Measurements from ENCODE around the gene CXorf38.
"Not testable (repeated sequence)": the region's sequence is repeated elsewhere in the genome, so short reads cannot be mapped to it uniquely, and the experiment has no call there.

CXorf38 gene

DNA sequence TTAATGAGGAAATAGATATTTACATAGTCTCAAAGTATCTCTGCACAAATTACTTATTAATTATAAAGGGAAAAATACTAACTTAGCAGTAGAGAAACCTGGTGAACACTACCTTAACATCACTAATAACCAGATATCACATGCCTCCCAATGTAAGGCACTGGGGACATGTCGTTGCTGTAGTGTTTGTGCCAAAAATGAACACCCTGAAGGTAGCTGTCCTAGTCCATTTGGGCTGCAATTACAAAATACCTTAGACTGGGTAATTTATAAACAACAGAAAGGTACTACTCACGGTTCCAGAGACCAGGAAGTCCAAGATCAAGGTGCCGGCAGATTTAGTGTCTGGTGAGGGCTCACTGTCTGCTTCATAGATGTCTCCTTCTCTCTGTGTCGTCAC lies 34.9 kb downstream of the CXorf38 start:
- FAIRE-seq: no peak
- no peak for DNase-seq (ENCODE audit: insufficient read length, low spot score)
- TF ChIP-seq POLR2A (IDR thresholded peaks at IDR 0.05; ENCODE audit: low read depth, low read length): no peak

DNA sequence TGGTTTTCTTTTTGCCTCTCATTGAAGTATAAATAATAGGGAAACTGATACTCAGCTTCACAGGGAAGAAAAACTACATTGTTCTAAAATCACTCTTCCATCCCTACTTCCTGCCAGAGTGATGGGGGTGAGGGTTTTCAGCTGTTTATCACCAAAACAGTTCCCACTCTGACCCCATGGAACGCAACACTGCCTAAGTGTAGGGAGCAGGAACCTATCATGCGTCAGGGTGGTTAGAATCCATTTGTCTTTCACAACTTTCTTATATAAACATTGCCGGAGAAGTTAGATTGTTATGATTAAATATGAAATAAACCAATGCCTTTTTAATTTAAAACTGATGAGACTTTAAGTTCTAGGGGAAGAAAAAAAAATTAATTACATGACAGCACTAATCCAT lies 40.0 kb downstream of the CXorf38 start:
- no peak for TF ChIP-seq POLR2A (IDR thresholded peaks at IDR 0.05; ENCODE audit: low read depth, low read length)
- no peak for DNase-seq (ENCODE audit: insufficient read length, low spot score)
- no peak for FAIRE-seq

DNA sequence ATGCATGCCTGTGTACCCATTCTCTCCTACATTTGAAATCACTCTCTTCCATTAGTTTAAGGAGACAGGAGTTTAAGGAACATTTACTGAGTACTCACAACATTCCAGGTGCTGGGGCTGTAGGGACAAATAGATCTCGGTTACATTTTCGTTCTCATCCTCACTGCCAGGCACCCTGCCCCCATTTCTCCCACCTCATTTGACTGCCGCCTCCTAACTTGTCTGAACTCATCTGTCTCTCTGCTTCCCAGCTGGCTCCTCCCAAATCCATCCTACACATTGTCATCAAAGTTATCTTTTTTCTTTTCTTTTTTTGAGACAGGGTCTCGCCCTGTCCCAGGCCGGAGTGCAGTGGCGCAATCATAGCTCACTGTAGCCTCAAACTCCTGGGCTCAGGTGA lies 43.9 kb downstream of the CXorf38 start:
- DNase-seq (ENCODE audit: insufficient read length, low spot score) (no peak), FAIRE-seq (no peak)
- TF ChIP-seq POLR2A (IDR thresholded peaks at IDR 0.05; ENCODE audit: low read depth, low read length): no peak

DNA sequence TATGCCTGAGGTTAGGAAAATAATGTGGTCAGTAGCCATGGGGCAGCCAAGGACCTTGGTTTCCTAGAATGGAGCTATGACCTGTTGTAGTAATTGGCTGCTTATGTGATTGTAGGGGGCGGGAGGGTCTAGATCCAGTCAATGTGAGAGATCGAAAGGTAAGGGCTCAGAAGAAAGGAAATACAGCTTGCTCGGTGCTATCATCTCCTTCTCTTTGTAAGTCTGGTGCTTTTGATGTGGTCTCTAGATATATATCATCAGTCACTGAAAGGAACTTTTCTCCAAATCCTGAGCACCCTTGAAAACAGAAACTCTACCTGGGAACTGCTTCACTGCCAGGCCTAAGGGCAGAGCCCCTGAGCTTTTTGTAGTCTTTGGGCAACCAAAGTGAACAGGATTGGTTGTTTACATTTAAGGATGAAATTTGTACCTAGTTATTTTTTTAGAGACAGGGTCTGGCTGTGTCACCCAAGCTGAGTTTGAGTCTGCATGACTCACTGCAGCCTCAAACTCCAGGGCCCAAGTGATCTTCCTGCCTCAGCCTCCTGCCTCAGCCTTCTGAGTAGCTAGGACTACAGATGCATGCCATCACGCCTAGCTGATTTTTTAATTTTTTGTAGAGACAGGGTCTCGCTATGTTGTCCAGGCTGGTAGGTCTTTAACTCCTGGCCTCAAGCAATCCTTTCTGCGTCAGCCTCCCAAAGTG lies 57.6 kb downstream of the CXorf38 start:
- not testable (repeated sequence) for DNase-seq (ENCODE audit: insufficient read length, low spot score); FAIRE-seq

DNA sequence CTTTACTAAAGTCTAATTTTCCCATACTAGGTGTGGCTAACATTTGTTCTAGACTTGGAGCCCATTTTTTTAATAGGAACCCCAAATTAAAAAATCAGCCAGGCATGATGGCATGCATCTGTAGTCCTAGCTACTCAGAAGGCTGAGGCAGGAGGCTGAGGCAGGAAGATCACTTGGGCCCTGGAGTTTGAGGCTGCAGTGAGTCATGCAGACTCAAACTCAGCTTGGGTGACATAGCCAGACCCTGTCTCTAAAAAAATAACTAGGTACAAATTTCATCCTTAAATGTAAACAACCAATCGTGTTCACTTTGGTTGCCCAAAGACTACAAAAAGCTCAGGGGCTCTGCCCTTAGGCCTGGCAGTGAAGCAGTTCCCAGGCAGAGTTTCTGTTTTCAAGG lies 59.7 kb downstream of the CXorf38 start:
- not testable (repeated sequence) for DNase-seq (ENCODE audit: insufficient read length, low spot score)
- FAIRE-seq: peak; percentile 67

DNA sequence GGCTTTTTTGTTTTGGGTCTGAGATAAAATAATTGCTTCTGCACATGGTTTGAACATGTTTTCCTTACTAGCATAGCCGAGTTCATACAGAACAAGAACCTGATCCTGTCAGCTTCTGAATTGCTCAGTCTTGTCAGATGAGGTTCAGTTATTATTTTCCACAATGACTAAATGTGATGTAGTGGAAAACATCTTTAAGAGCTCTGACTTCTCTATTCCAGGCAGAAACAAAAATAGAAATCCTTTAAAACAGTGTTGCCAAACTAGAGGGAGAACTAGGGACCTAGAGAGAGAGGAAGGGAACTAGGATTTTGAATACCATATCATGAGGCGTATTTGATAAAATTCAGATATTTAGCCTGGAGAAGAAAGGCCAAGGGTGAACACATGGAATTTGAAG lies 64.5 kb downstream of the CXorf38 start:
- DNase-seq (ENCODE audit: insufficient read length, low spot score): no peak
- no peak for TF ChIP-seq POLR2A (IDR thresholded peaks at IDR 0.05; ENCODE audit: low read depth, low read length)
- FAIRE-seq: no peak

DNA sequence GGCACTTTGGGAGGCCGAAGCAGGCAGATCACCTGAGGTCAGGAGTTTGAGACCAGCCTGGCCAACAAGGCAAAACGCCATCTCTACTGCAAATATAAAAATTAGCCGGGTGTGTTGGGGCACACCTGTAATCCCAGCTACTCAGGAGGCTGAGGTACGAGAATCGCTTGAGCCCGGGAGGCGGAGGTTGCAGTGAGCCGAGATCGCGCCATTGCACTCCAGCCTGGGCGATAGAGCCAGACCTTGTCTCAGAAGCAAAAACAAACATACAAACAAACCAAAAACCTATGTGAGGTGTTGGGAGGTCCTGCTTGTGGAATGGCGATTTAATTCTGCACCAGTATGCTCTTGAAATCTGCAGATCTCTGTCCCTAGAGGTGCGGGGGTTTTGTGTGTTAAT lies 65.2 kb downstream of the CXorf38 start:
- not testable (repeated sequence) for DNase-seq (ENCODE audit: insufficient read length, low spot score); FAIRE-seq

DNA sequence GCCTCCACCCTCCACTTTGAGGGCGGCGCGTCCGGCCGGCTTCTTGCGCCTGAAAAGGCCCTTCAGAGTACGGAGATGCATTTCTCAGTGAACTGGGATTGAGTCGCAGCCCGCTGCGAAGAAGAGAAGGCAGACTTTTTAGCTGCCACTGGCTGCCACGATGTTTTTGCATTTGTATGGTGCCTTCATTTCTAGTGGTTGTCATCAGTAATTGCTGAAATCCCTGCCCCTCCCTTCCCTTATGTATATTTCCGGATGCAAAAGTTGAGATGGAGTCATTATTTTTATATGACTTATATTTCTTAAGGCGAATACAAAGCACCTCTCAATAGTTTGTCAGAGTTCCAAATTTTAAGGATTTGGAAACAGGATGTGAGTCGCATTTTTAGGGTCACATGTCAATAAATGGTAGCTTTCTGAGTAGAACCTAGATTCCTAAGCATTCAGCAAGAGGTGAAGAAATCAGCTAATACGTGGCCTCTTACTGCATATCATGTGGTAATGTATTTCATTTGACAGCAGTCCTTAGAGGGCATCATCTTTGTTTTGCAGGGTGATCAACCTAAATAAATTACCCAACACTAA lies 65.9 kb downstream of the CXorf38 start:
- no peak for DNase-seq (ENCODE audit: insufficient read length, low spot score)
- TF ChIP-seq POLR2A (IDR thresholded peaks at IDR 0.05; ENCODE audit: low read depth, low read length): no peak
- no peak for FAIRE-seq

DNA sequence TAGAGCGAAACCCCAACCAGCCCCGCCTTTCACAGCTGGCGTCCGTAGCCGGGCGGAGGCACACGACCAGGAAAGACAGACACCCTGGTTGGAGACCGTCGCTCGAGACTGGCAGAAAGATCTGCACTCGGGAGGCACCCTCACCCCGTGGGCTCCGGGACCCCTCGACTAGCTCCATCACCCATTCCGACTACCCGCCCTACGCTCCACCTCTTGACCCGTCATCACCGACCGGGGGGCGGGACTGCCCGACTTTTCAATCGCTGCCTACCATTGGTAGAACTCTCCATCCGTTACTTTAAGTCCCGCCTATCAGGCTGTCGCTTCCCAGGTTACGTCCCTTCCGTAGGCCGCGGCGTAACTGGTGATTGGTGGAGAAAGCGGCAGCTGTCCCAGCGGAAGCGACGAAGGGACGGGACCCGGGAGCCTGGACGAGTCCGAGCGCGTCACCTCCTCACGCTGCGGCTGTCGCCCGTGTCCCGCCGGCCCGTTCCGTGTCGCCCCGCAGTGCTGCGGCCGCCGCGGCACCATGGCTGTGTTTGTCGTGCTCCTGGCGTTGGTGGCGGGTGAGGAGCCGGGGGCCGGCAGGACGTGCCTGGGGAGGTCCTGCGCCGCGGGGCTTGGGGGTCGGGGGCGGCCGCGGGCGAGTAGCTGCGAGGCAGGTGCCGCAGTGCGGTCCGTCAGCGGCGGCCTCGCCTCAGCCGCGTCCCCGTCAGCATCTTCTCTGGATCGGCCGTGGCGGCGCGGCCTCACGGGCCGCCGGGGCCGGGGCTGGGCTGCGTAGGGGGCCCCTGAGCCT lies 66.6 kb downstream of the CXorf38 start, which contains the start of gene ATP6AP2:
TSS of gene ATP6AP2 (plus strand) at position 434 of the 799 bp plus-strand sequence. CDS start at position 530, 96 bp downstream.
- DNase-seq (ENCODE audit: insufficient read length, low spot score): peak; percentile 50
- peak; percentile 33 for FAIRE-seq
- TF ChIP-seq POLR2A (IDR thresholded peaks at IDR 0.05; ENCODE audit: low read depth, low read length): peak; percentile 88

DNA sequence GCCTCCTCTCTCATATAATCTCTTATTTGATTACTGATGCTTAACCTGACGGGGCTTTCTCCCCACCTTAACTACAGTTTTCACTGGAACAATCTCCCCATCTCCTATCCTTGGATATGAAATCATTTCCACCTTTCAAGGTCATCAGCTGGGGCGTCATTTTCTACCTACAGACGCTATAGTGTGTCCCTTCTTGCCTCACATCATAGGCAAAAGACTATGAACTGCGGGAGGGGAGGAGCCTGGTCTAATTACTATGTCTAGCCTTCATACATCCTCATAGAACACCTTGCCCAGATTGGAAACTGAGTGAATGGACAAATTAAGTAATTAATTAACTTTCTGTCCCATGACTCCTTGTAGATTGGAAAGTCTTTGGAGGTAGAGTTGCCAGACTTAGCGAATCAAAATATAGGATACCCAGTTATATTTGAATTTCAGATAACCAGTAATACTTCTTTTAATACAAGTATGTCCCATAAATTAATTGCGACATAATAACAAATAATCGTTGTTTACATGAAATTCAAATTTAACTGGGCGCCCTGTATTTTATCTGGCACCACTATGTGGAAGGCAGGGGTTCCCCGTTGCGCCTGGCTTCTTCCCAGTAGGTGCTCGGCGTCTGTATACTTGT lies 67.3 kb downstream of the CXorf38 start:
- FAIRE-seq (no peak), DNase-seq (ENCODE audit: insufficient read length, low spot score) (no peak)
- no peak for TF ChIP-seq POLR2A (IDR thresholded peaks at IDR 0.05; ENCODE audit: low read depth, low read length)

DNA sequence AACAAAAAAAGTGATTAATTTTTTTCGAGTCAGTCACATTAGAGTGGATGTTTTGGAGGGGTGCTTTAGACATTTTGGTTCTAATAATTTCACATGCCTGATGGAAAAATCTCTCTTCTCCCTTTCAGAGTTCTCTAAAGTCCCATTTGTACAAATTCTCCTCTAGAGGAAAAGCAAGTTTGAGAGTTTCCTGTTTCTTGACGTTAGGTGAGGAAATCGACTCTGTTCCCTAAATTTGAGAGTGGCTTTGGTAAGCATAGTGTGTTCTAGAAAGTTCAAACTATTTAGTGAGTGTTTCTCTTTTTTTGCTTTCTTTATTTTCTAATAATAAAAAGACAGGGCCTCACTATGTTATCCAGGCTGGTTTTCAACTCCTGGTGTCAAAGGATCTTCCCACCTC lies 68.2 kb downstream of the CXorf38 start:
- DNase-seq (ENCODE audit: insufficient read length, low spot score): no peak
- FAIRE-seq: no peak
- no peak for TF ChIP-seq POLR2A (IDR thresholded peaks at IDR 0.05; ENCODE audit: low read depth, low read length)

DNA sequence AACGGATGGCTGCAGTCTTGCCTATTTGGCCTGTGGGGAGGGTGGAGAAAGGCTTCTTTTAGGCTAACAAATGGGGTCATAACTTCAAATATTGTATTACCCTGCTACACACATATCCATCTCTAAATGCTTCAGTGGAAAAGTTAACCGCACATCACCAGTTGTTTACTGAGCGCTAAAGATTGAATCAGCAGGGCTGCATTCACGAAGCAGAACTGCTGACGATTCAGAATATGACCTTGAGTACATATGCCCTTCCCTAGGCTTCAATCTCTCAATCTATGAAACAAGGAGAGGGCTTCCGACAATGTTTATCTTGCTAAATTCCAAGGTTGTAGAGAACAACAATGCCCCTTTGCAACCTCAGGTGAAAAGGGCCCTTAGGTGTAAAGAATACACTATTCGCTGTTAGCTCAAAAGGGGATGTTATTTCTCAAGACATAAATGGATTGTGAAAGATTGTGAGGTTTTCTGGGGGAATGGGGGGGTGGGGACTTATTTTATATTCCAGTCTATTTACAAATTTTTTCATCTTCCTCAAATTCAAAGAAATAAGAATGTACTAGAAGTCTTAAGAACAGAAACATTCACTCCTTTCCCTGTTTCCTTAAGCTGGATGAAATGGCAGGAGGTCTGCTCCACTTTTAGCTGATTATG lies 69.2 kb downstream of the CXorf38 start:
- DNase-seq (ENCODE audit: insufficient read length, low spot score): no peak
- TF ChIP-seq POLR2A (IDR thresholded peaks at IDR 0.05; ENCODE audit: low read depth, low read length): no peak
- no peak for FAIRE-seq

All from H54 (cell line).